Kidney (tissue), 14 donors: ENCODE measurements around the gene SLC23A2. TPM values are rescaled to one million over a fixed set of nuclear protein-coding genes. Genes with fewer than 3 reads are reported as not detected.

Source experiments
- DNase-seq, 5 donors: peaks; one replicate each; pipeline ENCODE4 v3.0.0-alpha.2; 2013 to 2020
- FAIRE-seq: peaks from 2 replicates; lab custom pipeline; 2012; peaks lifted over from hg19 to GRCh38; lab: Jason Lieb, UNC
- H3K27ac ChIP-seq, 2 donors: one replicate each; pipeline ENCODE4 v1.7.0; 2013; ENCODE audit warnings: low read depth in 2 of 2, low read length in 2 of 2, inconsistent platforms in 1 of 2
- H3K27me3 ChIP-seq: one replicate; pipeline ENCODE4 v1.7.1; 2013; ENCODE audit warnings: low read length, inconsistent platforms; ENCODE audit not compliant: control insufficient read depth, insufficient read depth
- H3K36me3 ChIP-seq, 3 donors: one replicate each; pipeline versions ENCODE4 v1.7.0 to v1.7.1; 2013; ENCODE audit warnings: low read length in 3 of 3, control low read depth in 1 of 3, inconsistent platforms in 1 of 3; ENCODE audit not compliant: insufficient read depth in 3 of 3, control insufficient read depth in 2 of 3
- H3K4me1 ChIP-seq, 3 donors: one replicate each; pipeline versions ENCODE4 v1.7.0 to v1.7.1; 2013; ENCODE audit warnings: low read length in 3 of 3, inconsistent platforms in 1 of 3, low read depth in 1 of 3; ENCODE audit not compliant: control insufficient read depth in 2 of 3, insufficient read depth in 2 of 3
- H3K4me3 ChIP-seq, 3 donors: one replicate each; pipeline versions ENCODE4 v1.7.0 to v1.8.1; 2013; ENCODE audit warnings: low read length in 3 of 3, control low read depth in 1 of 3, inconsistent platforms in 1 of 3
- H3K9ac ChIP-seq, 3 donors: one replicate each; pipeline versions ENCODE4 v1.7.0 to v1.7.1; 2013; ENCODE audit warnings: low read length in 3 of 3, control low read depth in 1 of 3, inconsistent platforms in 1 of 3
- H3K9me3 ChIP-seq, 3 donors: one replicate each; pipeline versions ENCODE4 v1.7.0 to v1.7.1; 2013; ENCODE audit warnings: low read length in 3 of 3, control low read depth in 1 of 3, inconsistent platforms in 1 of 3; ENCODE audit not compliant: control insufficient read depth in 2 of 3, insufficient read depth in 1 of 3
- intact Hi-C: fragments of 100-400 bp; cut with DNase I; formaldehyde crosslinking; loops from one replicate; pipeline ENCODE4 v1.11.1; 2022
- polyA plus RNA-seq: library from polyadenylated mRNA; stranded (reverse); fragments of 350-450 nt; fragmentation: Illumina TruSeq; extraction: RNeasy Lipid Tissue Mini Kit (QIAGEN cat#74804); gene quantifications from one replicate; pipeline ENCODE4 v1.2.3, GENCODE V29; 2014; ENCODE audit warnings: low read depth, low replicate concordance; ENCODE audit not compliant: insufficient read depth
- total RNA-seq: library from RNA; stranded (reverse); fragmentation: NEBNext Ultra II Directional; extraction: Animal tissue kit (Norgen Biotek cat#: 25700); gene quantifications from one replicate; pipeline ENCODE4 v1.2.1, GENCODE V29; 2021
- TF ChIP-seq, protein P1 (sequence below): IDR thresholded peaks from 3 replicates; pipeline ENCODE4 v1.5.1; 2012; ENCODE audit warnings: mild to moderate bottlenecking, moderate library complexity, borderline replicate concordance; ENCODE audit not compliant: insufficient read depth; ENCODE audit errors: extremely low read depth
- donor health status: control.
- donor health status: control.
- donor health status: control.
- donor health status: control.
- donor health status: control.
- donor health status: DM: yes; HTN: yes; CAD: no.
- donor health status: Normal renal cell carcinoma (clear cell type).

SLC23A2 gene
- total and polyA plus RNA-seq, 2 donors from 2014 or later: 4.8 to 20.5 TPM

DNA sequence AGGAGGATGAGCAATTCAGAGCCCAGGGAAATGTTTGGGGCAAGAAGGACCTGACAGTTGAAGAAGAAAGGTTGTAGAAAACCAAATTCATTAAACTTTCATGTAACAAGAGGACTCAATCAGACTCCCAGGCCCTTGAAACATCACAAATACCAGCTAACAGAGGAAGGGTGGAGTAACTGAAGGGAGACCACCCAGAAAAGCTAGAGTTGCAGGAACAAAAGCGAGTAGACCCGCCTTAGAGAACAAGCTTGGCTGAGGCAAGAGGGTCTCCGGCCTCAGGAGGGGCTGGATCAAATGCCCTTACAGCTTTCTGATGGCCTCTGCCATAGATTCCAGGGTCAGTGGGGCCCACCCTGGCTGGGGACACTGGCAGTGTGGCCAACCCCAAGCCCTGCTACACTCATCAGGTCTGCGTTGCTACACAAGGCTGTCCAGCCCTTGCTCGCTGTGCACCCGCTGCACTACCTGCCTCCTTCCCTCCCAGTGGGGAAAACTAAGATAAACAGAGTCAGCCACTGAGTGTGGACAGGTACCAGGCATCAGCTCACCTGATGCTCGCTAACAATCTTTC is 110.0 kb downstream of the SLC23A2 start:
- no peak overlapping the region for H3K27ac ChIP-seq
- no peak overlapping the region for H3K4me3 ChIP-seq
- TF ChIP-seq, protein P1, sequence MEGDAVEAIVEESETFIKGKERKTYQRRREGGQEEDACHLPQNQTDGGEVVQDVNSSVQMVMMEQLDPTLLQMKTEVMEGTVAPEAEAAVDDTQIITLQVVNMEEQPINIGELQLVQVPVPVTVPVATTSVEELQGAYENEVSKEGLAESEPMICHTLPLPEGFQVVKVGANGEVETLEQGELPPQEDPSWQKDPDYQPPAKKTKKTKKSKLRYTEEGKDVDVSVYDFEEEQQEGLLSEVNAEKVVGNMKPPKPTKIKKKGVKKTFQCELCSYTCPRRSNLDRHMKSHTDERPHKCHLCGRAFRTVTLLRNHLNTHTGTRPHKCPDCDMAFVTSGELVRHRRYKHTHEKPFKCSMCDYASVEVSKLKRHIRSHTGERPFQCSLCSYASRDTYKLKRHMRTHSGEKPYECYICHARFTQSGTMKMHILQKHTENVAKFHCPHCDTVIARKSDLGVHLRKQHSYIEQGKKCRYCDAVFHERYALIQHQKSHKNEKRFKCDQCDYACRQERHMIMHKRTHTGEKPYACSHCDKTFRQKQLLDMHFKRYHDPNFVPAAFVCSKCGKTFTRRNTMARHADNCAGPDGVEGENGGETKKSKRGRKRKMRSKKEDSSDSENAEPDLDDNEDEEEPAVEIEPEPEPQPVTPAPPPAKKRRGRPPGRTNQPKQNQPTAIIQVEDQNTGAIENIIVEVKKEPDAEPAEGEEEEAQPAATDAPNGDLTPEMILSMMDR: no peak
- H3K36me3 ChIP-seq: no peaks in the 10 kb centered on the region
- H3K27me3 ChIP-seq: no peaks in the 10 kb centered on the region
- DNase-seq (no peak), FAIRE-seq (no peak)
- no peak overlapping the region for H3K9ac ChIP-seq
- no peaks in the 10 kb centered on the region for H3K9me3 ChIP-seq
- H3K4me1 ChIP-seq: no peaks in the 10 kb centered on the region
- intact Hi-C loops: no loop called here

DNA sequence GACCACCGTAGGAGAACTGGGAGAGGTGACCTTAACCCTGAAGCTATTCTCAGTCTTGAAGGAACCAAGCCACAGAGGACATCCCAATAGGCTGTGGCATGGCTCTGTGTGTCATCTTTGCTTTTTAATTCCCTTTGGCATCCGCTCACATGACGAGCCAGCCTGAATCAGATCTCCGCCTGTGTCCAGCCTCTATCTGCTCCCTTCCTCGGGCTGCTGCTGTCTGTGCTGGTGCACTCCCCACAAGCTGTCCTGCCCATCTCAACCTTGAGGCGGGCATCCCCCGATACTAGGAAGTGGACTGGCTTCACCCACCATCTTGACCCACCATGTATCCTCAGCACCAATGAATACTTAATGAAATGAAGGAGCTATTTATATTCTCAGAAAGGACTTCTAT is 111.9 kb downstream of the SLC23A2 start:
- Histone ChIP-seq H3K27ac (no peak overlapping the region), H3K36me3 (no peaks in the 10 kb centered on the region), H3K4me1 (no peaks in the 10 kb centered on the region), H3K9ac (no peak overlapping the region), H3K9me3 (no peaks in the 10 kb centered on the region), H3K27me3 (no peaks in the 10 kb centered on the region), H3K4me3 (no peak overlapping the region)
- TF ChIP-seq, protein P1: no peak
- DNase-seq (no peak), FAIRE-seq (no peak)
- intact Hi-C loops: no loop called here

DNA sequence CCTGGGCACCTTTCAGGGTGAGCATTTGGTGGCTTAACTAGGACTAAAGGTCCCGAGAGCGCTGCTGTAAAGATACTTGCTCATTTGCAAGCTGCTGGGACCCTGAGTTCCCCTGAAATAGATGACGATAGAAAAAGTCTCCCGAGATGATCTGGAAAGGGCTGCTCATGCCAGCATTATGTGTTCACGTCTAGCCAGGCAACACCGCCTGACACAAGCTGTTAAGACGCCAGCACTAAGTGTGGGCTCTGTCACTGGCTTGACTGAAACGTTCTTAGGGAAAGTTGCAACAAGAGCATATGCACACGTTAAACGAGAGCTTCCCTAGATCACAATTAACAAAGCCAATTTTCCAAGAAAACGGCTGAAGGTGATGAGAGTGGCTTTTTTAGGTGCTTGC is 113.7 kb downstream of the SLC23A2 start:
- Histone ChIP-seq H3K9me3 (no peaks in the 10 kb centered on the region), H3K9ac (no peak overlapping the region), H3K4me3 (no peak overlapping the region), H3K4me1 (no peaks in the 10 kb centered on the region), H3K27ac (no peak overlapping the region), H3K36me3 (no peaks in the 10 kb centered on the region), H3K27me3 (no peaks in the 10 kb centered on the region)
- intact Hi-C loops: no loop called here
- no peak for DNase-seq
- no peak for FAIRE-seq
- TF ChIP-seq, protein P1: no peak
